Iris pigment epithelial cell (primary cell): Measurements from ENCODE around the gene MRPL14.
A peak's percentile ranks its signal among the peaks of the same experiment; 100 is the strongest.

Experiments used
- DNase-seq: peaks from one replicate; pipeline ENCODE4 v3.0.0-alpha.2; 2011; ENCODE audit warnings: low read depth

Gene MRPL14

DNA sequence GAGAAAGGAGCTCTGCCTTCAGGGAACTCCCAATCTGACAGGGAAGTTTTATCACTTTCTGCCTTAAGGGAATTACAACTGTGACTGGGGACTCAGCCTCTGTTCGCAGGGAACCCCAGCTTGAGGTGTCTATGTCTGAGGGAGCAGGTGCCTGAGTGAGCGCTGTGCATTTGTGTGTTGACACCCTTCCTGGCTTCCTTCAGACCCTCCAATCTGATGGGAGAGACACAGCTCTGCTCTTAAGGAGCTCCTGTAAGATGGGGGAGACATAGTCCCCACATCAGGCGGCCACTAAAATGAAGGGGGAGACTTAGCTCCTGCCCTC is 62.3 kb downstream of the MRPL14 start:
- no peak for DNase-seq

DNA sequence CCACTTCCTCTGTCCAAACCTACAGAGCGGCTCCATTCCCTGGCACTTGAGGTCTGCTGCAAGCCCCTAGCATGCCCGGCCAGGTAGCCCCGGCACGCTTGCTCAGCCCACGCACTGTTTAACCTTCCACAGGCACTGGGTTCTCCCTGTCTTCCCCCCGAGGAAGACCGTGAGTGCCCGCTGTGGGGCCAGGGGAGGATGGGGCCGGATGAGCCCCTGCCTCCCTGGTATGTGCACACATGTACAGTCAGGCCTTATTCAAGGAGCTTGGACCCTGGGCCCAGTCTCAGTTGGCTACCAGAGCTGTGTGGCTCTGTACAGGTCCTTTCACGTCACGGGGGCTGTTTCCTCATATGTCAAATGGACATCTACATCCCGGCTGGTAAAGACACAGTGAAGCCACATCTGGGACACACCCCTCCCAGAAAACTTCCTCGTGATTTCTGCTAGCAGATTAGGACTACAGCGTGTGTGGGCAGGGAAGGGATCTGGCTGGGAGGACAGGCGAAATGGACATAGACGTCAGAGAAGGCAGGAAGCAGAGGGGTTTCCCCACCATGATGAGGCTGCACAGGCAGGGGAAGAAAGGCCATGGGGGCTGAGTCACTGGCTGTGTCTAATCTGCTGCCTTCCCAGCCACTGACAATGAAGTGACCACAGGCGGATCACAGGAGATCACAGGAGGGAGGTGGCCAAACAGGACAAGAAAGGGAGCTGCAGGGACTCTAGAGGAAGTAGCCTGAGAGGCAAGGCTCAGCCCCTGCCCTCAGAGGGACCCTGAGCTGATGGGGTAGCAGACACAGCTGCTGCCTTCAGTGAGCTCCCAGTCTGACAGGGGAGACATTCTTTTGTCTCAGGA is 62.9 kb downstream of the MRPL14 start:
- peak; percentile 97 for DNase-seq

DNA sequence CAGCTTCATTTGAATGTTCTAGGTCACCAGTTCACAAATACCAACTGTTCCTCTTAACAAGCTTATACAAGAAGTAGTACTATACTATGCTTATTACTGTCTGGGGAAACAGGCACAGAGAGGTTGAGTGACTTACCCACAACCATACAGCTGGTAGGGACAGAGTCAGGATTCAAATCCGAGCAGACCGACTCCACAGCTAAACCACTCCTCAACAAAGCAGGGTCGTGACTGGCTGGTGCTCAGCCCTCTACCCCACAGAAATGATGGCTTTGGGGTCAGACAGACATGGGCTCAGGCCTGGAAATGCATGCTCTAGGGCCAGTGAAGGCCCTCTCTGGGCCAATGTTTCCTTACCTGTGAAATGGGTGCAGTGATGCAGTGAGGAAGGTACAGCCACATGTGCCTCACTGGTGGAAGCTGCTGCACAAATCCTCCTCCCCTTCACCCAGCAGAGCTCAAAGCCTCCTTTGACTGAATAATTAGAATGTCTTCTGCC is 63.6 kb downstream of the MRPL14 start:
- no peak for DNase-seq
